HL-60 (cell line): ENCODE data around the gene DNLZ.

ENCODE experiments used
- DNase-seq, 2 experiments: peaks; one replicate each; pipeline ENCODE4 v3.0.0-alpha.2; 2010 to 2020; ENCODE audit warnings: low read depth in 1 of 2, low spot score in 1 of 2
- H3K27ac ChIP-seq: fragments of 250-450 bp; sonication (Bioruptor Pico); replicated peaks from 2 replicates; pipeline ENCODE4 v1.5.1; 2020; ENCODE audit warnings: mild to moderate bottlenecking, moderate library complexity
- H3K27me3 ChIP-seq: fragments of 250-450 bp; sonication (Bioruptor Pico); 2 replicates; pipeline ENCODE4 v1.5.1; 2021; ENCODE audit warnings: mild to moderate bottlenecking, moderate library complexity; ENCODE audit not compliant: insufficient read depth, poor library complexity, severe bottlenecking
- H3K4me3 ChIP-seq: replicated peaks from 2 replicates; pipeline ENCODE4 v1.5.1; 2011; ENCODE audit warnings: mild to moderate bottlenecking, control low read depth, low read length; ENCODE audit not compliant: insufficient read depth
- GABPA ChIP-seq: IDR thresholded peaks from 2 replicates; pipeline ENCODE4 v1.6.1; 2012; ENCODE audit warnings: low read depth
- POLR2AphosphoS5 ChIP-seq: IDR thresholded peaks from 2 replicates; pipeline ENCODE4 v1.6.1; 2012; ENCODE audit warnings: low read depth
- SPI1 ChIP-seq: IDR thresholded peaks from 2 replicates; pipeline ENCODE4 v1.6.1; 2012; ENCODE audit warnings: low read depth, mild to moderate bottlenecking, borderline replicate concordance
- TF ChIP-seq, protein P1 (sequence below): IDR thresholded peaks from 2 replicates; pipeline ENCODE4 v1.6.1; 2012; ENCODE audit warnings: low read depth; ENCODE audit not compliant: insufficient replicate concordance
- TF ChIP-seq, protein P2 (sequence below): IDR thresholded peaks from one replicate; pipeline ENCODE4 v1.5.1; 2011; ENCODE audit warnings: low read length, control low read depth, inconsistent platforms; ENCODE audit not compliant: insufficient read depth

Gene DNLZ

DNA sequence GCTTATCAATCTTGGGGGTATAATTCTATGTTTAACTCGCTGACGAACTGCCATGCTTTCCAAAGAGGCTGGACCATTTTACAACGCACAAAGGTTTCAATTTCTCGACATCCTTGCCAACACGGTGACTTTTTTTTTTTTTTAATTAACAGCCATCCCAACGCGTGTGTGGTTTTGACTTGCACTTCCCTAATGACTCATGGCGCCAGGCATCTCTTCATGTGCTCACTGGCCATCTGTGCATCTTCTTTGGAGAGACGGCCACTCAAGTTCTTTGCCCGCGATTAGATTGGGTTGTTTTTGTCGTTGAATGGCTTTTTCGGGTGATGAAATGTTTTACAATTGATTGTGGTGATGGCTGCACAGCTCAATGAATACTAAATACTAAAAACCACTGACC is 22.5 kb upstream of the DNLZ start:
- Histone ChIP-seq H3K27me3 (no peaks in the 10 kb centered on the region), H3K27ac (peak overlapping the region; percentile 18; the same call in 1 of the 2 replicates), H3K4me3 (no peak overlapping the region)
- DNase-seq, result peak in 1 of 2 experiments; percentile 67
- TF ChIP-seq, protein P1, sequence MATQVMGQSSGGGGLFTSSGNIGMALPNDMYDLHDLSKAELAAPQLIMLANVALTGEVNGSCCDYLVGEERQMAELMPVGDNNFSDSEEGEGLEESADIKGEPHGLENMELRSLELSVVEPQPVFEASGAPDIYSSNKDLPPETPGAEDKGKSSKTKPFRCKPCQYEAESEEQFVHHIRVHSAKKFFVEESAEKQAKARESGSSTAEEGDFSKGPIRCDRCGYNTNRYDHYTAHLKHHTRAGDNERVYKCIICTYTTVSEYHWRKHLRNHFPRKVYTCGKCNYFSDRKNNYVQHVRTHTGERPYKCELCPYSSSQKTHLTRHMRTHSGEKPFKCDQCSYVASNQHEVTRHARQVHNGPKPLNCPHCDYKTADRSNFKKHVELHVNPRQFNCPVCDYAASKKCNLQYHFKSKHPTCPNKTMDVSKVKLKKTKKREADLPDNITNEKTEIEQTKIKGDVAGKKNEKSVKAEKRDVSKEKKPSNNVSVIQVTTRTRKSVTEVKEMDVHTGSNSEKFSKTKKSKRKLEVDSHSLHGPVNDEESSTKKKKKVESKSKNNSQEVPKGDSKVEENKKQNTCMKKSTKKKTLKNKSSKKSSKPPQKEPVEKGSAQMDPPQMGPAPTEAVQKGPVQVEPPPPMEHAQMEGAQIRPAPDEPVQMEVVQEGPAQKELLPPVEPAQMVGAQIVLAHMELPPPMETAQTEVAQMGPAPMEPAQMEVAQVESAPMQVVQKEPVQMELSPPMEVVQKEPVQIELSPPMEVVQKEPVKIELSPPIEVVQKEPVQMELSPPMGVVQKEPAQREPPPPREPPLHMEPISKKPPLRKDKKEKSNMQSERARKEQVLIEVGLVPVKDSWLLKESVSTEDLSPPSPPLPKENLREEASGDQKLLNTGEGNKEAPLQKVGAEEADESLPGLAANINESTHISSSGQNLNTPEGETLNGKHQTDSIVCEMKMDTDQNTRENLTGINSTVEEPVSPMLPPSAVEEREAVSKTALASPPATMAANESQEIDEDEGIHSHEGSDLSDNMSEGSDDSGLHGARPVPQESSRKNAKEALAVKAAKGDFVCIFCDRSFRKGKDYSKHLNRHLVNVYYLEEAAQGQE, result no peak
- TF ChIP-seq GABPA (no peak), SPI1 (peak; percentile 69; the same call in 1 of the 2 replicates)

DNA sequence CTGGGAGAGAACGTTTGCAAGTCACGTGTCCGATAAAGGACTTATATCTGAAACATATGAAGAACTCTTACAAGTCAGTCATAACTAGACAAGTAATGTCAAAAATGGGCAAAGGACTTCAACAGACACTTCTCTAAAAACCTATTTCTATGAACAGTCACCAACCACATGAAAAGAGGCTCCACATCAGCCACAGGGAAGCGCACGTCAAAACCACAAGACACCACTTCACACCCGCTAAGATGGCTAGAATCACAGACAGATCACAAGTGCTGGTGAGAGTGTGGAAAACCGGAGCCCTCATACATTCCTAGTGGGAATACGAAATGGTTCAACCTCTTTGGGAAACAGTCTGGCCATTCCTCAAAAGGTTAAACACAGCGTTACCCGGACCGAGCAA is 21.5 kb upstream of the DNLZ start:
- H3K4me3 ChIP-seq, result no peak overlapping the region
- H3K27ac ChIP-seq, result peak overlapping the region; percentile 17; the same call in 1 of the 2 replicates
- H3K27me3 ChIP-seq, result no peaks in the 10 kb centered on the region
- DNase-seq, result peak in 1 of 2 experiments; percentile 67
- TF ChIP-seq, protein P1, result no peak
- TF ChIP-seq, protein P2, sequence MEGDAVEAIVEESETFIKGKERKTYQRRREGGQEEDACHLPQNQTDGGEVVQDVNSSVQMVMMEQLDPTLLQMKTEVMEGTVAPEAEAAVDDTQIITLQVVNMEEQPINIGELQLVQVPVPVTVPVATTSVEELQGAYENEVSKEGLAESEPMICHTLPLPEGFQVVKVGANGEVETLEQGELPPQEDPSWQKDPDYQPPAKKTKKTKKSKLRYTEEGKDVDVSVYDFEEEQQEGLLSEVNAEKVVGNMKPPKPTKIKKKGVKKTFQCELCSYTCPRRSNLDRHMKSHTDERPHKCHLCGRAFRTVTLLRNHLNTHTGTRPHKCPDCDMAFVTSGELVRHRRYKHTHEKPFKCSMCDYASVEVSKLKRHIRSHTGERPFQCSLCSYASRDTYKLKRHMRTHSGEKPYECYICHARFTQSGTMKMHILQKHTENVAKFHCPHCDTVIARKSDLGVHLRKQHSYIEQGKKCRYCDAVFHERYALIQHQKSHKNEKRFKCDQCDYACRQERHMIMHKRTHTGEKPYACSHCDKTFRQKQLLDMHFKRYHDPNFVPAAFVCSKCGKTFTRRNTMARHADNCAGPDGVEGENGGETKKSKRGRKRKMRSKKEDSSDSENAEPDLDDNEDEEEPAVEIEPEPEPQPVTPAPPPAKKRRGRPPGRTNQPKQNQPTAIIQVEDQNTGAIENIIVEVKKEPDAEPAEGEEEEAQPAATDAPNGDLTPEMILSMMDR, result no peak
- peak; percentile 60; the same call in 1 of the 2 replicates for TF ChIP-seq SPI1
- TF ChIP-seq GABPA, result no peak
- 0 out of 2 replicates have a peak, but pooled peaks have one; percentile 32 for TF ChIP-seq POLR2AphosphoS5

DNA sequence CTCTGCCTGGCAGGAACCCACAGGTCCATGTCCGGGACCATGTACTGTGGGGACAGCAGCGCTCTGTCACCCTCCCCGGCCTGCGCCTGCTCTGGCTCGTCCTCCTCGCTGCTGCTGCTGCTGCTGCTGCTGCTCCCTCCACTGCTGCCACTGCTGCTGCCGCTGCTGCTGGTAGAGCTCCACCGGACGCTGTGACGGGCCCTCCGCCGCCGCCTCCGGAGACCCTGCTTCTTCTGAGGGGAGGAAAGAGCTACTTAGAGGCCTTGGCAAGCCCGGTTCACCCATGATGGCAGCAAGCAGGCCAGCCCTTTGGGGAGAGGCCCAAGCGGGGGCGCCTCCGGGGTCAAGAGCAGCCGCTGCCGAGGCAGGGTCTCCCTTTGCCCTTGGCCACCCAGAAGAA is 19.9 kb upstream of the DNLZ start:
- no peak for DNase-seq
- Histone ChIP-seq H3K27ac (no peak overlapping the region), H3K27me3 (no peaks in the 10 kb centered on the region), H3K4me3 (no peak overlapping the region)
- TF ChIP-seq, protein P1, result no peak
- TF ChIP-seq, protein P2, result no peak
- TF ChIP-seq POLR2AphosphoS5 (no peak), SPI1 (no peak), GABPA (no peak)
